ENCODE measurements around the gene SMARCC1. TPM values are rescaled to one million over a fixed set of nuclear protein-coding genes. Genes with fewer than 3 reads are reported as not detected.

SMARCC1 gene
- total RNA-seq, 1 experiment from 2014 or later, result 130 TPM

DNA sequence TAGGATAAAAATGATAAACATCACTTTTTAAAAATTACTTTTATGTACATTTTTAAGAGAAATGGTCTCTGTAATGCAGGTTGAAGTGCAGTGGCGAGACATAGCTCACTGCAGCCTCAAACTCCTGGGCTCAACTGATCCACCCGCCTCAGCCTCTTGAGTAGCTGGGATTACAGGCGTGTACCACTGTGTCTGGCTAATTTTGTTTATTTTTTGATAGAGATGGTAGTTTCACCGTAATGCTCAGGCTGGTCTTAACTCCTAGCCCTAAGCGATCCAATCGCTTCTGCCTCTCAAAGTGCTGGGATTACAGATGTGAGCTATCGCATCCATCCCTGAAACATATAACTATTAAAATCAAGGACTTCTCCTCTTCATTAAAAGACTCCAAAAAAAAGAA is 140.0 kb downstream of the SMARCC1 start:
- no peak overlapping the region for H3K4me2 ChIP-seq
- H3F3A ChIP-seq (ENCODE audit: insufficient read depth, low read depth), result 0 out of 2 replicates have a peak, but pooled peaks cover under 1% of the 10 kb centered on the region
- no peaks in the 10 kb centered on the region for H3K79me2 ChIP-seq (ENCODE audit: low read depth)
- intact Hi-C loops (cut with micrococcal nuclease; ENCODE audit: unreplicated experiment), result no loop called here
- no peaks in the 10 kb centered on the region for H3K9me2 ChIP-seq (ENCODE audit: insufficient read depth)
- no peaks in the 10 kb centered on the region for H3K9me3 ChIP-seq (ENCODE audit: insufficient read depth, low read depth)
- H2AFZ ChIP-seq, result no peak overlapping the region
- no peak overlapping the region for H3K27ac ChIP-seq
- H3K4me1 ChIP-seq (replicated peaks; ENCODE audit: insufficient read depth), result no peaks in the 10 kb centered on the region
- ChIA-PET CTCF (no interaction called here), POLR2A (ENCODE audit: unreplicated experiment) (no interaction called here)
- H3K36me3 ChIP-seq (ENCODE audit: low read depth), result peaks cover 9% of the 10 kb centered on the region; the same call in 1 of the 2 replicates
- H3K27me3 ChIP-seq (ENCODE audit: insufficient read depth, low read depth), result no peaks in the 10 kb centered on the region
- H3K4me3 ChIP-seq, result no peak overlapping the region
- DNase-seq, result no peak
- peaks cover 15% of the 10 kb centered on the region for H4K20me1 ChIP-seq (ENCODE audit: insufficient read depth)
- BruUV-seq (replicated peaks), result no TSS peak
- TF ChIP-seq EZH2 (IDR thresholded peaks at IDR 0.05; ENCODE audit: low read depth) (no peak), CTCF (conservative IDR thresholded peaks at IDR 0.05) (no peak)

- Histone ChIP-seq H3K4me2 (no peak overlapping the region), H3K36me3 (ENCODE audit: low read depth) (peaks cover 21% of the 10 kb centered on the region; the same call in 1 of the 2 replicates), H3K27me3 (ENCODE audit: insufficient read depth, low read depth) (no peaks in the 10 kb centered on the region), H3K27ac (no peak overlapping the region), H4K20me1 (ENCODE audit: insufficient read depth) (peaks cover 12% of the 10 kb centered on the region; the same call in 1 of the 2 replicates), H3F3A (ENCODE audit: insufficient read depth, low read depth) (no peaks in the 10 kb centered on the region), H3K79me2 (ENCODE audit: low read depth) (no peaks in the 10 kb centered on the region), H3K4me1 (replicated peaks; ENCODE audit: insufficient read depth) (no peaks in the 10 kb centered on the region), H3K9me3 (ENCODE audit: insufficient read depth, low read depth) (no peaks in the 10 kb centered on the region), H3K9me2 (ENCODE audit: insufficient read depth) (no peaks in the 10 kb centered on the region), H2AFZ (no peak overlapping the region), H3K4me3 (no peak overlapping the region)
- intact Hi-C loops (cut with micrococcal nuclease; ENCODE audit: unreplicated experiment), result no loop called here
- no peak for DNase-seq
- CTCF ChIA-PET, result no interaction called here
- BruUV-seq (replicated peaks), result no TSS peak
- POLR2A ChIA-PET (ENCODE audit: unreplicated experiment), result no interaction called here
- no peak for TF ChIP-seq CTCF (conservative IDR thresholded peaks at IDR 0.05)
- TF ChIP-seq EZH2 (IDR thresholded peaks at IDR 0.05; ENCODE audit: low read depth), result no peak
Observed at GRCh38 chr3:47636921-47637320, 144.8 kb downstream of the SMARCC1 start.

DNA sequence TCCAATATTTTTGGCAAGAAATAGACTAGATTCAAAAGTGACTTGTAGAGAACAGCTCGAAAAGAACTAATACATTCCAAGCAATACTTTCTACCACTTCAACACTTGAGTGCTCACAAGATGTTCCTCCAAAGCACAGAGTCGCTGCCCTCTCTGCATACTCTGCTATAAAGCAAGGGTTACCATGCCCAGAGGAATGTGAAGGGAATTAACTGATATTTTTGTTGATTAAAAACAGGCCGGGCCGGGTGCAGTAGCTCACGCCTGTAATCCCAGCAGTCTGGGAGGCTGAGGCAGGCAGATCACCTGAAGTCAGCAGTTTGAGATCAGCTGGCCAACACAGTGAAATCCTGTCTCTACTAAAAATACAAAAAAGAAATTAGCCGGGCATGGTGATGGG is 145.5 kb downstream of the SMARCC1 start:
- TF ChIP-seq EZH2 (IDR thresholded peaks at IDR 0.05; ENCODE audit: low read depth) (no peak), CTCF (conservative IDR thresholded peaks at IDR 0.05) (no peak)
- BruUV-seq (replicated peaks), result no TSS peak
- no peaks in the 10 kb centered on the region for H3K27me3 ChIP-seq (ENCODE audit: insufficient read depth, low read depth)
- intact Hi-C loops (cut with micrococcal nuclease; ENCODE audit: unreplicated experiment), result no loop called here
- no peak overlapping the region for H3K4me3 ChIP-seq
- H3K4me2 ChIP-seq, result no peak overlapping the region
- no peak overlapping the region for H2AFZ ChIP-seq
- H3K9me3 ChIP-seq (ENCODE audit: insufficient read depth, low read depth), result no peaks in the 10 kb centered on the region
- no peak for DNase-seq
- ChIA-PET CTCF (no interaction called here), POLR2A (ENCODE audit: unreplicated experiment) (no interaction called here)
- no peaks in the 10 kb centered on the region for H3K4me1 ChIP-seq (replicated peaks; ENCODE audit: insufficient read depth)
- H4K20me1 ChIP-seq (ENCODE audit: insufficient read depth), result peaks cover 10% of the 10 kb centered on the region; the same call in 1 of the 2 replicates
- H3K79me2 ChIP-seq (ENCODE audit: low read depth), result no peaks in the 10 kb centered on the region
- peaks cover 16% of the 10 kb centered on the region; the same call in 1 of the 2 replicates for H3K36me3 ChIP-seq (ENCODE audit: low read depth)
- H3K27ac ChIP-seq, result no peak overlapping the region
- no peaks in the 10 kb centered on the region for H3K9me2 ChIP-seq (ENCODE audit: insufficient read depth)
- no peaks in the 10 kb centered on the region for H3F3A ChIP-seq (ENCODE audit: insufficient read depth, low read depth)

All from PC-9 (cell line).